Astrocyte of the cerebellum (primary cell): ENCODE data around the gene KLHDC7B.

Source experiments
- DNase-seq: peaks from one replicate; pipeline ENCODE4 v3.0.0-alpha.2; 2011; ENCODE audit warnings: low read depth
- H3K4me3 ChIP-seq: 2 replicates; pipeline ENCODE4 v1.5.1; 2011; ENCODE audit warnings: mild to moderate bottlenecking, low read depth, low read length, moderate library complexity
- in situ Hi-C: cut with HindIII; loops from 2 replicates; pipeline ENCODE4 v1.10.0; 2017; ENCODE audit warnings: low sequenced_read_pairs
- TF ChIP-seq, protein P1 (sequence below): IDR thresholded peaks from 2 replicates; pipeline ENCODE4 v1.5.1; 2012; ENCODE audit warnings: low read length, low read depth, moderate library complexity, mild to moderate bottlenecking; ENCODE audit errors: missing control alignments

Gene KLHDC7B

DNA sequence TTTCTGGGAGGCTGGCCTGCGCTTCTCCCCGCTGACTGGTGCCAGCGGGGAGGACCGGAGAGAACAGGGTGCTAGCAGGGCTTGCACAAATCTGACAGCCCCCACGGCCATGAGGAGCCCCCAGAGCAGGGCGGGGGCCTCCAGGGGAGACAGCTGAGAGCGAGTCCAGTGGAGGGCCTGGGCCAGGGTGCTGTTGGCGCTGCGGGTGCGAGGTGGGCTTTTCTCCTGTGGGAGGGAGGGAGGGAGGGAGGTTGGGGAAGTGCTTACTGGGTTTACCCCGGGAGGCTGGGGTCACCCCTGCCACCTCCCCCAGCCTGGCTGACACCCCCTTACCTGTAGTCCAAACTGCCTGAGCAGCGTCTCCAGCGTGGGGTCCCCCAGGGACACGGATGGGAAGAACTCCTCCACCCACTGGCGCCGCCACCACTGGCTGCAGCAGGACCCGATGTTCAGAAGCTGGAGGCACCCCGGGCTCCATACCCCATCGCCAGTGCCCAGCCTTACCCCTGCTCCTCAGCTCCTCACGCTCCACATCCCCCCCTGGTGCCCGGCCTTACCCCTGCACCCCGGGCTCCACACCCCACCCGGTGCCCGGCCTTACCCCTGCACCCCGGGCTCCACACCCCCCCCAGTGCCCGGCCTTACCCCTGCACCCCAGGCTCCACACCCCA lies 42.1 kb upstream of the KLHDC7B start:
- TF ChIP-seq, protein P1, sequence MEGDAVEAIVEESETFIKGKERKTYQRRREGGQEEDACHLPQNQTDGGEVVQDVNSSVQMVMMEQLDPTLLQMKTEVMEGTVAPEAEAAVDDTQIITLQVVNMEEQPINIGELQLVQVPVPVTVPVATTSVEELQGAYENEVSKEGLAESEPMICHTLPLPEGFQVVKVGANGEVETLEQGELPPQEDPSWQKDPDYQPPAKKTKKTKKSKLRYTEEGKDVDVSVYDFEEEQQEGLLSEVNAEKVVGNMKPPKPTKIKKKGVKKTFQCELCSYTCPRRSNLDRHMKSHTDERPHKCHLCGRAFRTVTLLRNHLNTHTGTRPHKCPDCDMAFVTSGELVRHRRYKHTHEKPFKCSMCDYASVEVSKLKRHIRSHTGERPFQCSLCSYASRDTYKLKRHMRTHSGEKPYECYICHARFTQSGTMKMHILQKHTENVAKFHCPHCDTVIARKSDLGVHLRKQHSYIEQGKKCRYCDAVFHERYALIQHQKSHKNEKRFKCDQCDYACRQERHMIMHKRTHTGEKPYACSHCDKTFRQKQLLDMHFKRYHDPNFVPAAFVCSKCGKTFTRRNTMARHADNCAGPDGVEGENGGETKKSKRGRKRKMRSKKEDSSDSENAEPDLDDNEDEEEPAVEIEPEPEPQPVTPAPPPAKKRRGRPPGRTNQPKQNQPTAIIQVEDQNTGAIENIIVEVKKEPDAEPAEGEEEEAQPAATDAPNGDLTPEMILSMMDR, result peak; percentile 13
- no peak for DNase-seq
- no peak overlapping the region for H3K4me3 ChIP-seq
- in situ Hi-C loops, result no loop called here

DNA sequence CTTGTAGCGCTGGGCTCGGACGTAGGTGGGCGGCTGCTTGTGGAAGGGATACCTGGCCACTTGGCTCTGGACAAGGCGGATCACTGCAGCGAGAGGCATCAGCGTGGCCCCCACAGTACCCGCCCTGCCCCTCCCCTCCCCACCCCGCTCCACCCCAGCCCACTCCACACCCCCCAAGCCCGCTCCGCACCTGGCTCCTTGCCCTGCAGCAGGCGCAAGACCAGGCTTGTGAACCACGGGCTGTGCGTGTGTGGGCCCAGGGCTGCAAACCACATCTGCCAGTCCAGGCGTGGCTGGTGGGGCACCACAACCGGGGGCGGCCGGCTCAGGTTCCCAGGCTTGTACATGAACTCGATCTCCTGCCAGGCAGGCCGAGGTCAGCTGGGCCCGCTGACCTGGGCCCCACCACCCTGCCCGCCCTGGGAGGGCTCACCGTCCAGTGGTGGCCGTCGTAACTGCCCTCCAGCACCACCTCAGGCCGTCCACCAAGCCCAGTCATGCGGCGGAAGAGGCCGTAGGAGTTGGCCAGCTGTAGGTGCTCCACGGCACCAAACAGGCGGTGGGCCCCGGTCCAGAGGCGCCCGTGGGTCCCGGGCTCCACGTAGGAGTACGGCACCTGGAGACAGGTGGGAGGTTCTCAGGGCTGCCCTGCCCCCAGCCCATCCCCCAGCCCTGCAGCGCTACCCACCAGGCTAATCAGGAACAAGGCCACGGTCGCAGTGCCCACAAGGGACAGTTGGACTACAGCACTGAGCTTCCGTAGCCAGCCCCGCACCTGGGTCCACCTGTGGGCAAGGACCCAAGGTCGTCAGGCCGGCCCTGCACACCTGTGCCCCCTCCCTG lies 41.1 kb upstream of the KLHDC7B start:
- in situ Hi-C loops, result no loop called here

DNA sequence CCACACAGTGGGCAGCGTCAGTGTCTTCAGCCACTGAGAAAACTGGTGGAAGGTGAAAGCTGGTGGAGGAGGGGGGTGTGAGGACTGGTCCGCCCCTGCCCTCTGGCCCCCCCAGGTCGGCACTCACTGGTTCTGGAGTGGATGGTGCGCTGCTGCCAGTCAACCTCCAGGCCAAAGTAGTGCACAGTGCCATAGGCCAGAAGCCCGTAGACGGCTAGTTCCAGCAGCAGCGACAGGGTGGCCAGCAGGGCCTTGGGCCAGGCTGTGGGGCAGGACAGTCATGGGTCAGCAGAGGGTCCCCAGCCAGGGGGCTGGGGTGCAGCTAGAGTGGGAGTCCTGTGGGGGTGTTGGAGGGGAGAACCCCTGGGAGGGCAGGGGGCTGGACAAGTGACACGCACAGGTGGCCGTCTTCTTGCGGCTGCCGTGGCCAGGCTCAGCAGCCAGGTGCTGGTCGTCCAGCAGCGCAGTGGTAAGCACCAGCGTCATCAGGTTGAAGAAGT lies 40.4 kb upstream of the KLHDC7B start:
- in situ Hi-C loops, result no loop called here
- DNase-seq, result no peak
- TF ChIP-seq, protein P1, result no peak
- H3K4me3 ChIP-seq, result no peak overlapping the region

More for the DNA sequence above, 41.1 kb upstream of the KLHDC7B start:
- DNase-seq, result no peak
- TF ChIP-seq, protein P1, result no peak
- no peak overlapping the region for H3K4me3 ChIP-seq

GRCh38 chr22:50505776-50506610 lies 39.7 kb upstream of the KLHDC7B start:
- TF ChIP-seq, protein P1, result no peak
- DNase-seq, result no peak
- in situ Hi-C loops, result no loop called here
- H3K4me3 ChIP-seq, result peak overlapping the region; percentile 97

DNA sequence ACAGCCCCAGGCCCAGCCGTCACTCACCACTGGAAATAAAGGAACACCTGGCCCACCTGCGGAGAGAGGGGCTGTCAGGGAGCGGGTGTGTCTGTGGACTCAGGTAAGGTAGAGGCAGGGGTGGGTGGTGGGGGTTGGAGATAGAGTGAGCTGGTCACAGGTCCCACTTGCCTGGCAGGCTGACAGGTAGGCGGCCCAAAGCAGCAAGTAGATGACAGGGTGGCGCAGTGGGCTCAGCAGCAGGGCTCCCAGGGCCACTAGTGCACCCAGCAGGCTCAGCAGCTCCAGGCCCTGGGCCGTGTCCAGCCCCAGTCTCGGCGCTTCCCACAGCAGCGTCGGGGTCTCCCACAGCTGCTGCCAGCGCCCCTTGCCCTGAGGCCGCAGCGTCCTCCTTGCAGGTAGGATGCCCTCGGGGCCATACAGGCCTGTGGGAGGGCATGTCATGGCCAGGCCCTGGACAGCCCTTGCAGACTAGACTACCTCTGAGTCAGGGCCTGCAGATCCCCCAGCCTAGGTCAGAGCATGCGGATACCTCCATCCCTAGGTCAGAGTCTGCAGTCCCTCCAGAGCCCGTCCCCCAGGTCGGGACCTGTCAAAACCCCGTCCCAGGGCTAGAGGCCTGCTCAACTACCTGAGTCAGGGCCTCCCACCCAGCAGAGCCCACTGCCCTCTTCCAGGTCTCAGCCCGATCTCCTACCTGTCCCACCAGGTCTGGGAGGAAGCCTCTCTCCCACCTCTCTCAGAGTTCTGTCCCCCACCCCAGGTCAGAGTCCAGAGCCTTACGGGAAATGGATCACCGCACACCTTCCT lies 38.9 kb upstream of the KLHDC7B start:
- DNase-seq, result no peak
- in situ Hi-C loops, result no loop called here
- H3K4me3 ChIP-seq, result peak overlapping the region; percentile 97
- TF ChIP-seq, protein P1, result no peak
